ENCODE measurements around the gene CPTP. TPM values are rescaled to one million over a fixed set of nuclear protein-coding genes. Genes with fewer than 3 reads are reported as not detected.

Gene CPTP
- total and polyA plus RNA-seq, 2 of the 13 experiments (the other 11 are each of a cell fraction or from before 2014, with no cell fraction given) = 5.5 to 9.3 TPM

GRCh38 chr1:1333551-1334241, 9.1 kb downstream of the CPTP start (continued):
- TF ChIP-seq ZNF318 (CRISPR knock-in tag; IDR thresholded peaks at IDR 0.05) = no peak
- TF ChIP-seq, protein P1, sequence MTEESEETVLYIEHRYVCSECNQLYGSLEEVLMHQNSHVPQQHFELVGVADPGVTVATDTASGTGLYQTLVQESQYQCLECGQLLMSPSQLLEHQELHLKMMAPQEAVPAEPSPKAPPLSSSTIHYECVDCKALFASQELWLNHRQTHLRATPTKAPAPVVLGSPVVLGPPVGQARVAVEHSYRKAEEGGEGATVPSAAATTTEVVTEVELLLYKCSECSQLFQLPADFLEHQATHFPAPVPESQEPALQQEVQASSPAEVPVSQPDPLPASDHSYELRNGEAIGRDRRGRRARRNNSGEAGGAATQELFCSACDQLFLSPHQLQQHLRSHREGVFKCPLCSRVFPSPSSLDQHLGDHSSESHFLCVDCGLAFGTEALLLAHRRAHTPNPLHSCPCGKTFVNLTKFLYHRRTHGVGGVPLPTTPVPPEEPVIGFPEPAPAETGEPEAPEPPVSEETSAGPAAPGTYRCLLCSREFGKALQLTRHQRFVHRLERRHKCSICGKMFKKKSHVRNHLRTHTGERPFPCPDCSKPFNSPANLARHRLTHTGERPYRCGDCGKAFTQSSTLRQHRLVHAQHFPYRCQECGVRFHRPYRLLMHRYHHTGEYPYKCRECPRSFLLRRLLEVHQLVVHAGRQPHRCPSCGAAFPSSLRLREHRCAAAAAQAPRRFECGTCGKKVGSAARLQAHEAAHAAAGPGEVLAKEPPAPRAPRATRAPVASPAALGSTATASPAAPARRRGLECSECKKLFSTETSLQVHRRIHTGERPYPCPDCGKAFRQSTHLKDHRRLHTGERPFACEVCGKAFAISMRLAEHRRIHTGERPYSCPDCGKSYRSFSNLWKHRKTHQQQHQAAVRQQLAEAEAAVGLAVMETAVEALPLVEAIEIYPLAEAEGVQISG (CRISPR knock-in tag; IDR thresholded peaks at IDR 0.05) = no peak
- TF ChIP-seq ZNF383 (CRISPR knock-in tag; IDR thresholded peaks at IDR 0.05; ENCODE audit: borderline replicate concordance) = no peak
- no peak for TF ChIP-seq ETS1 (CRISPR knock-in tag; IDR thresholded peaks at IDR 0.05)
- no peak for TF ChIP-seq DPF2 (CRISPR knock-in tag; IDR thresholded peaks at IDR 0.05; ENCODE audit: borderline replicate concordance, low read depth)
- no peak for TF ChIP-seq ZNF660 (CRISPR knock-in tag; IDR thresholded peaks at IDR 0.05; ENCODE audit: borderline replicate concordance, low read depth)
- TF ChIP-seq, protein P2, sequence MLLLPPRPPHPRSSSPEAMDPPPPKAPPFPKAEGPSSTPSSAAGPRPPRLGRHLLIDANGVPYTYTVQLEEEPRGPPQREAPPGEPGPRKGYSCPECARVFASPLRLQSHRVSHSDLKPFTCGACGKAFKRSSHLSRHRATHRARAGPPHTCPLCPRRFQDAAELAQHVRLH (CRISPR knock-in tag; IDR thresholded peaks at IDR 0.05; ENCODE audit: borderline replicate concordance, low read depth) = no peak
- TF ChIP-seq ZC3H13 (CRISPR knock-in tag; IDR thresholded peaks at IDR 0.05) = peak; percentile 78; the same call in 1 of the 2 replicates
- peak; percentile 93 for TF ChIP-seq AGO2 (optimal IDR thresholded peaks at IDR 0.05; ENCODE audit: low read depth, low read length)
- no peak for TF ChIP-seq ATM (IDR thresholded peaks at IDR 0.05; ENCODE audit: borderline replicate concordance)
- no peak for TF ChIP-seq ZNF644 (CRISPR knock-in tag; IDR thresholded peaks at IDR 0.05; ENCODE audit: low read depth)
- no peak for TF ChIP-seq DNMT1 (CRISPR knock-in tag; IDR thresholded peaks at IDR 0.05)
- TF ChIP-seq NRL (CRISPR knock-in tag; IDR thresholded peaks at IDR 0.05; ENCODE audit: borderline replicate concordance) = no peak
- no peak for TF ChIP-seq ZNF788 (CRISPR knock-in tag; IDR thresholded peaks at IDR 0.05; ENCODE audit: borderline replicate concordance)
